Motor neuron (in vitro differentiated cells): ENCODE measurements around the gene MARCHF4. TPM values are rescaled to one million over a fixed set of nuclear protein-coding genes. Genes with fewer than 3 reads are reported as not detected.

Experiments
- ATAC-seq, 8 experiments: fragments of 200-7000 bp; cut with Tn5 transposase; replicated peaks in 6 of 8; 2 replicates each; pipeline ENCODE4 v1.8.0; 2021; ENCODE audit warnings: mild to moderate bottlenecking in 8 of 8, moderate library complexity in 8 of 8
- H3K27ac ChIP-seq, 2 donors: fragments of 250-450 bp; sonication (Bioruptor Pico); 2 replicates each; pipeline ENCODE4 v1.9.0; 2021; ENCODE audit warnings: antibody characterized with exemption in 2 of 2, mild to moderate bottlenecking in 2 of 2, moderate library complexity in 1 of 2
- H3K4me1 ChIP-seq, 2 donors: fragments of 250-450 bp; sonication (Bioruptor Pico); replicated peaks in 1 of 2; 2 replicates each; pipeline ENCODE4 v1.6.1; 2021; ENCODE audit warnings: antibody characterized with exemption in 2 of 2, mild to moderate bottlenecking in 2 of 2, moderate library complexity in 1 of 2
- H3K4me3 ChIP-seq, 5 donors: fragments of 250-450 bp; sonication (Bioruptor Pico); 2 replicates each; pipeline ENCODE4 v1.9.0; 2021; ENCODE audit warnings: antibody characterized with exemption in 5 of 5, mild to moderate bottlenecking in 5 of 5, moderate library complexity in 4 of 5
- WGBS, 10 experiments: fragments of 450-650 bp; shearing (Covaris generic); methylation state at CpG; one replicate each; pipeline ENCODE4 v1.0.0; 2022; 5-methylcytosine and 5-hydroxymethylcytosine counted together
- in situ Hi-C, 9 experiments: fragments of 400-800 bp; cut with MboI; loops; one replicate each; pipeline ENCODE4 v1.15.0; 2021; ENCODE audit warnings: low sequenced_read_pairs in 9 of 9, low pct_unique_long_range_greater_than_20kb in 2 of 9; ENCODE audit not compliant: unreplicated experiment in 9 of 9
- total RNA-seq, 8 experiments: library from RNA; unstranded; fragments of 300-600 nt; gene quantifications; 2 replicates each; pipeline versions ENCODE4 v1.2.3 to v1.2.4, GENCODE V29; 2022

Gene MARCHF4
- total RNA-seq, 8 experiments from 2014 or later: 0.13 to 6.2 (median 2.6) TPM

- H3K4me1 ChIP-seq: no peaks in the 10 kb centered on the region
- H3K27ac ChIP-seq: no peak overlapping the region
- in situ Hi-C loops: no loop called here
- no peak for ATAC-seq
- no peak overlapping the region for H3K4me3 ChIP-seq
- WGBS, 10 experiments: 17 to 70% (median 50%) methylated on average over 2 to 3 of the region's 3 CpGs; no CpG with 5 or more reads in 4 of the 10 experiments
These were observed 34.5 kb upstream of the MARCHF4 start for GRCh38 chr2:216406826-216407225.

- in situ Hi-C loops: no loop called here
- no peak for ATAC-seq
These were observed 33.3 kb upstream of the MARCHF4 start for GRCh38 chr2:216405588-216405987.

GRCh38 chr2:216404010-216404618 is 31.8 kb upstream of the MARCHF4 start:
- Histone ChIP-seq H3K27ac (no peak overlapping the region), H3K4me1 (no peaks in the 10 kb centered on the region), H3K4me3 (no peak overlapping the region)
- ATAC-seq: peak in 3 of 8 experiments; percentile 51 to 67 (median 58)
- 44 to 100% (median 78%) methylated on average over 1 to 4 of the region's 5 CpGs; no CpG with 5 or more reads in 5 of the 10 experiments for WGBS, 10 experiments
- in situ Hi-C loops: no loop called here

More at GRCh38 chr2:216405588-216405987, 33.3 kb upstream of the MARCHF4 start:
- Histone ChIP-seq H3K4me1 (no peaks in the 10 kb centered on the region), H3K4me3 (no peak overlapping the region), H3K27ac (no peak overlapping the region)
- 68 to 100% (median 93%) methylated on average over 1 to 7 of the region's 7 CpGs; no CpG with 5 or more reads in 1 of the 10 experiments for WGBS, 10 experiments

DNA sequence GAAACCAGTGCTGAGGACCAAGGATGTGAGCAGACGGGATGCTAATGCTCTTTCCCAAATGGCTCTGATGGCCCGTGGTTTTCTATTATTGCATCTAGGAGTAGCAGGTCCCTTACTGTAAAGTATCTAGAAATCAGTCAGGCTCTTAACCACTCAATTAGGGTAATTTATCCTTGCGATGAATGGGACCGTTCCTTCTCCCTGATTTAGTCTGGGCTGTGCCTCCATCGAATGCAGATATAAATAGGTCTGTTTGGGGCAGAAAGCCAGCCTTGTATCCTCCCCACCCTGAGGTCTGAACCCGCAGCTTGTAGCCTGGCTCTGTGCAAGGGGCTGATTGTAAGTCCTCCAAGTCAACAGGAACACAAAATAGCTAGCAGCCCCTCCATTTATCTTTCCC is 30.5 kb upstream of the MARCHF4 start:
- Histone ChIP-seq H3K4me1 (no peaks in the 10 kb centered on the region), H3K27ac (no peak overlapping the region), H3K4me3 (no peak overlapping the region)
- 69 to 86% (median 81%) methylated on average over 1 to 6 of the region's 6 CpGs; no CpG with 5 or more reads in 1 of the 10 experiments for WGBS, 10 experiments
- in situ Hi-C loops: no loop called here
- no peak for ATAC-seq

GRCh38 chr2:216399621-216400020 is 27.3 kb upstream of the MARCHF4 start:
- H3K4me3 ChIP-seq: no peak overlapping the region
- in situ Hi-C loops: no loop called here
- no peak for ATAC-seq
- H3K27ac ChIP-seq: no peak overlapping the region
- H3K4me1 ChIP-seq: no peaks in the 10 kb centered on the region
- 14 to 57% (median 20%) methylated on average over 1 of the region's 1 CpG; no CpG with 5 or more reads in 5 of the 10 experiments for WGBS, 10 experiments

GRCh38 chr2:216394881-216395280 is 22.6 kb upstream of the MARCHF4 start:
- H3K4me3 ChIP-seq: no peak overlapping the region
- ATAC-seq: no peak
- in situ Hi-C loops: no loop called here
- H3K27ac ChIP-seq: no peak overlapping the region
- WGBS, 10 experiments: 37 to 100% (median 82%) methylated on average over 3 to 6 of the region's 6 CpGs; no CpG with 5 or more reads in 3 of the 10 experiments
- H3K4me1 ChIP-seq: peaks cover 0 to 11% of the 10 kb centered on the region in 2 donors

GRCh38 chr2:216392945-216393840 is 20.9 kb upstream of the MARCHF4 start:
- 61 to 90% (median 81%) methylated on average over 2 to 11 of the region's 12 CpGs; no CpG with 5 or more reads in 4 of the 10 experiments for WGBS, 10 experiments

DNA sequence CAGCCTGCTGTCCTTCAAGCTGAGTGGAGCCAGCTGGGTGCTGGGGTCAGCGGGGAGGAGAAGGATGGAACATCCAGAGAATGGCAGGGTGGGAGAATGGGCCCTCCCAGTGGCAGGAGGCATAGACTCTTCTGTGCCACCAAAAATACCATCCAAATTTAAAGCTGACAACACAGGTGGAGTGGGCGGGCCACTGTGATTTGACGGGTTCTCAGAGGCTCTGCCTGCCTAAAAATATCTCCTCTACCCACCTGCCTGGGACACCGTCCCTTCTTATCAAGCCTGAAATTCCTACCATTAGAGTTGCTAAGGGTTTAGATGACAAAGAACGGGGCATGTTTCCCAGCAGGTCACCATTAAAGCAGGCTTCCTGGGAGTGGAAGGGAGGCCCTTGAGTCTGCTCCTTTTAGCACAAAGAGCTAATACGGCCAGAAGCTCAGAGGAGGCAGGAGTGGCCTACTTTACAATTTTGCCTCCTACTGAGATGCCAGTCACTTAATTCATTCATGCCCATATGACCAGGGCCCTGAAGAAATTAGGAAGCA is 19.8 kb upstream of the MARCHF4 start:
- 33 to 100% (median 67%) methylated on average over 1 to 3 of the region's 6 CpGs; no CpG with 5 or more reads in 3 of the 10 experiments for WGBS, 10 experiments
- in situ Hi-C loops: no loop called here
- no peak overlapping the region for H3K4me3 ChIP-seq
- H3K4me1 ChIP-seq: peaks cover 0 to 11% of the 10 kb centered on the region in 2 donors
- no peak for ATAC-seq
- no peak overlapping the region for H3K27ac ChIP-seq

More at GRCh38 chr2:216392945-216393840, 20.9 kb upstream of the MARCHF4 start:
- Histone ChIP-seq H3K4me1 (peaks cover 0 to 11% of the 10 kb centered on the region in 2 donors), H3K4me3 (no peak overlapping the region), H3K27ac (peak overlapping the region in 1 of 2 donors; percentile 5)
- in situ Hi-C loops: no loop called here
- ATAC-seq: peak in 4 of 8 experiments; percentile 40 to 67 (median 54)

DNA sequence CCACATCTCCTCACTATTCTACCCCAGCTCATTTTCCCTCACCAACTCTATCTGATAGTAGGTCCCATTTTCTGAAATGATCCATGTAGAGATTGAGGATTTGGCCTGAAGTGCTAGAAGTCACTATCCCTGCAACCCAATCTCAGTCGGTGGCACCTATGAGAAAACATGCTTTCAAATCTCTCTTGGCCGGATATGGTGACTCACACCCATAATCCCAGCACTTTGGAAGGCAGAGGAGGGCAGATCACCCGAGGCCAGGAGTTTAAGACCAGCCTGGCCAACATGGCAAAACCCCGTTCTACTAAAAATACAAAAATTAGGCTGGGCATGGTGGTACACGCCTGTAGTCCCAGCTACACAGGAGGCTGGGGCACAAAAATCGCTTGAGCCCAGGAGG is 19.1 kb upstream of the MARCHF4 start:
- Histone ChIP-seq H3K4me1 (peaks cover 0 to 11% of the 10 kb centered on the region in 2 donors), H3K27ac (no peak overlapping the region), H3K4me3 (no peak overlapping the region)
- in situ Hi-C loops: no loop called here
- ATAC-seq: no peak
- WGBS, 10 experiments: 79 to 100% (median 87%) methylated on average over 1 to 5 of the region's 6 CpGs; no CpG with 5 or more reads in 3 of the 10 experiments

GRCh38 chr2:216389570-216389969 is 17.3 kb upstream of the MARCHF4 start:
- WGBS, 10 experiments: 33 to 90% (median 83%) methylated on average over 1 of the region's 1 CpG; no CpG with 5 or more reads in 3 of the 10 experiments
- ATAC-seq: no peak
- in situ Hi-C loops: no loop called here
- H3K27ac ChIP-seq: no peak overlapping the region
- H3K4me1 ChIP-seq: peaks cover 0 to 11% of the 10 kb centered on the region in 2 donors
- no peak overlapping the region for H3K4me3 ChIP-seq

- no peak for ATAC-seq
- no peak overlapping the region for H3K4me3 ChIP-seq
- WGBS, 10 experiments: 33 to 100% (median 81%) methylated on average over 1 to 5 of the region's 5 CpGs
- peaks cover 0 to 4% of the 10 kb centered on the region in 2 donors for H3K4me1 ChIP-seq
- in situ Hi-C loops: no loop called here
- no peak overlapping the region for H3K27ac ChIP-seq
These were observed 16.0 kb upstream of the MARCHF4 start for GRCh38 chr2:216388046-216388884.

DNA sequence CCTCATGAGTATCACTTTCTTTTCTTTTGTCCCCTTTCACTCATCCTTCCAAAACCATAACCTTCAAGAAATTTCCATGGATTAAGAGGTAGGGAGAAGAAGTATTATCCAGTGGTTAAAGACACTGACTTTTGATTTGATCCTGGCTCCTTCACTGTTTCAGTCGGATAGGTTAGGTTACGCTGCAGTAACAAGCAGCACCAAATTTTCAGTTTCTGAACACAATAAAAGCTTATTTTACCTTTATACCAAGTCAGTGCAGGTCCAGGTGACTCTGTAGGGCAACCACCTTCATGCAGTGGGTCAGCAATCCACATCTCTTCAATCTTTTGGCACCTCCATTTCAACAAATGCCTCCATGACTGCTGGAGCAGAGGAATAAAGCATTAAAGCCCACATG is 15.0 kb upstream of the MARCHF4 start:
- no peak for ATAC-seq
- in situ Hi-C loops: no loop called here

More for the DNA sequence above, 15.0 kb upstream of the MARCHF4 start:
- no peak overlapping the region for H3K27ac ChIP-seq
- 73 to 100% (median 90%) methylated on average over 2 of the region's 2 CpGs; no CpG with 5 or more reads in 2 of the 10 experiments for WGBS, 10 experiments
- H3K4me3 ChIP-seq: no peak overlapping the region
- no peaks in the 10 kb centered on the region for H3K4me1 ChIP-seq
